ENCODE results near the gene TMEM221.
"Not testable (repeated sequence)": the region's sequence is repeated elsewhere in the genome, so short reads cannot be mapped to it uniquely, and the experiment has no call there.

Gene TMEM221

DNA sequence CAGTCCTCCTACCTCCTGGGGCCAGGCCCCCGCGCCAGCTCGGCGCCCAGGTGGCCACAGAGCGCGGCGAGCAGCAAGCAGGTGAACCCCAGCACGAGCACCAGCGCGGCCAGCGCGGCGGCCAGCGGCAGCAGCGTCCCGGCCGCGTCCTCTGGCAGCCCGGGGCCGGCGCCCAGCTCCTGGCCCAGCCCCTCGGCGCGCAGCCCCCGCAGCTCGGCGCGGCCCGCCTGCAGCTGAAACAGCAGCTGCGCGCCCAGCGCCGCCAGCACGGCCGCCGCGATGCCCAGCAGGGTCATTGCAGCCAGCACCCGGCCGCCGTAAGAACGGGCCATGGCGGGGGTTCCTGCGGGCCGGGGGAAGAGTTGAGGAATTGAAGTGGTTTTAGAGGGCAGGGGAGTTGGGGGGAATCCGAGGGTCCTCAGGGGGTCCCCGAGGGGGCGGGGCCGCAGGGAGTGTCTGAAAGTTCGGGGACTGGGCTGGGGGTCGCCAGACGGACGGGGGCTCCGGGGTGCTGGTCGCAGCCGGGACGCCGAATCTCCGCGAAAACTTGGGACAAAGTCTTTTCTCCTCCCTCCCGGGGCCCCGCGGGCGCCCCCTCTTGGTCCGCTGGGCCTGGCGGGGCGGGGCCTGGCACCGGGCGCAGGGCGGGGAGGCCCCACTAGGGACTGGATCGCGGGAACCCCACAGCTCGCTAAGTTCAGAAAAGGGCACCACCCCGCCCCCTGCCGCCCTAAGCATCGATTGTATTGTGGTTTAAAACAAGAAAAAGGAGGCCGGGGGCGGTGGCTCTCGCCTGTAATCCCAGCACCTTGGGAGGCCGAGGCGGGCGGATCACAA is at the start of gene TMEM221:
TMEM221 (minus strand) TSS at position 538 of the 837 bp plus-strand sequence; CDS start at position 332, 206 bp downstream.
- no peak for DNase-seq

DNA sequence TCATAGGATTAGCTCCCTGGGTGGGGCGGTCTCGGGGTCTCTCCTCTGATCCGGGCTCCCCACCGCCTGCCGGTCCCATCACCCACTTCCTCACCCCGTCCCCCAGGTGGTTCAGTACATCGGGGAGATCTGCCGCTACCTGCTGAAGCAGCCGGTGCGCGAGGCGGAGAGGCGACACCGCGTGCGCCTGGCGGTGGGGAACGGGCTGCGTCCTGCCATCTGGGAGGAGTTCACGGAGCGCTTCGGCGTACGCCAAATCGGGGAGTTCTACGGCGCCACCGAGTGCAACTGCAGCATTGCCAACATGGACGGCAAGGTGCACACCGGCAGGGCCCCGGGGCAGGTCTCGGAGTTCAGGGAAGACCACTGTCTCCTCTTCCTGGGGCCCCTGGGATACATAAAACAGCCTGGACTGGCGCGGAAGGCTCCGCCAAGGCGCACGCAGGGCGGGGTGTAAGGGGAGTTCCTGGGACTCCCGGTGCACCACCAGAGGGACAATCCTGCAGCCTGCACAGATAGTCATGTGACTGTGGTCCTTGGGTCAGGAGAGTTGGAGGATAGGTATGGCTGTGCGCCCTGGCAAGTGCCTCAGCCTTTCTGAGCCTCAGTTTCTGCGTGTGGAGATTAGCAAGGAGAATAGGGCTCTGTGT is 48.8 kb upstream of the TMEM221 start:
- DNase-seq, result no peak

DNA sequence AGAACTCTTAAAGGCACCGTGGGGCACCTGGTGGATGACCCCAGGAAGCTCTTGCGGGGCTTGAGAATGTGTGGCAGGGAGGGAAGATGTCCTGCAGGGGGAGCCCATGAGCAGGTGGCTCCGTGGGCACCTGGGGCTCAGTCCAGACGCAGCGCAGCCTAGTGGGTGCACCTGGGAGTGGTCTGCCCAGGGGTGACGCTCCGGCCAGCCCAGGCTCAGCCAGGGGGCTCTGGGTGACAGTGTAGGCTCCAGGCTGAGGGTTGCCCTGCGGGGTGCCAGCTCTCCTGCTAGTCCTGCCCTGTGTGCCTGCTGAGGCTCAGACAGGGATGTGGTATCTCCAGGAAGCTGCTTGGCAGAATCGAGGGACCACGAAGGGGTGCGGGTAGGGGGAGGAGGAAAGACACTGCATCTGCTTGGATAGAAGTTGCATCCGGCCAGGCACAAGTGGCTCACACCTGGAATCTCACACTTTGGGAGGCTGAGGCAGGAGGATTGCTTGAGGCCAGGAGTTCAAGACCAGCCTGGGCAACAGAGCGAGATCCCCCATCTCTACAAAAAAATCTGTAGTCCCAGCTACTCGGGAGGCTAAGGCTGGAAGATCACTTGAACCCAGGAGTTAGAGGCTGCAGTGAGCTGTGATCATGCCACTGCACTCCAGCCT is 48.0 kb upstream of the TMEM221 start:
- peak; percentile 11 for DNase-seq

DNA sequence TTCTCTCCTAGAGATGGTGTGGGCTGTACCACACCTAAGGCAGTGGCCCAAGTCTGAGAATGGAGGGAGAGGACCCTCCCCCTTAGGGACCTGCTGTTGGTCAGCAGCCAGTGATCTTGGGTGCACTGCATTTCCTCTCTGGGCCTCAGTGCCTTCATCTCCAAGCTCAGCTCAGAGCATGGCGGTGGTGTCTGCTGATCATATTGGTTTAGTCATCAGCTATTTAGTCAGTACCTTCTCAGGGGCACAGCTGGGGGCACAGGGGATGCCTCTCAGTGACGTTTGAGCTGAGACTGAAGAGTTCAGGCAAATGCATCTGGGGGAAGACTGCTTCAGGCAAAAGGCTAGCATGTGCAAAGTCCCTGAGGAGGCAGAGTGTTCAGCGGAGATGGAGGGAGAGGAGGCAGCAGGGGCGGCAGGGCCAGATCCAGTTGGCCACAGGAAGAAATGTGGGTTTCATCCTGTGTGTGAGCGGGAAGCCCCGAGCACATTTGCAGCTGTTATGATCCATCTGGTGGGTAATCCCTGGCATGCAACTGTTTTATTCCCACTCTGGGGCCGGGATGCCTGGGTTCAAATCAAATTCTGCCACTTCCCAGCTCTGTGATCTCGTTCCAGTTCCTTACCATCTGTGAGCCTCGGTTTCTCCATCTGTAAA is 47.3 kb upstream of the TMEM221 start:
- DNase-seq, result no peak

DNA sequence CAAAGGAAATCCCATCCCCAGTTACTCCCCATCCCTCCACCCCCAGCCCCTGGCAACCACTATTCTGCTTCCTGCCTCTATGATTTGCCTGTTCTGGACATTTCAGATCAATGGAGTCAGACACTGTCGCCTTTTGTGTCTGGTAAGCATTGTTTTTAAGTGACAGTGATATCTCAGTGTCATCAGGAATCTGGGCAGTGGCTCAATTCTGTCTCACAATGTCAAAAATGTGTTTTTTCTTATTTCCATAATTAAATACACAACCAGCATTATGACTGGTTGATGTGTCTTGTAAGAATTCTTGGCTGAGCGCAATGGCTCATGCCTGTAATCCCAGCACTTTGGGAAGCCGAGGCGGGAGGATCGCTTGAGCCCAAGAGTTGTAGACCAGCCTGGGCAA is 42.8 kb upstream of the TMEM221 start:
- no peak for DNase-seq

DNA sequence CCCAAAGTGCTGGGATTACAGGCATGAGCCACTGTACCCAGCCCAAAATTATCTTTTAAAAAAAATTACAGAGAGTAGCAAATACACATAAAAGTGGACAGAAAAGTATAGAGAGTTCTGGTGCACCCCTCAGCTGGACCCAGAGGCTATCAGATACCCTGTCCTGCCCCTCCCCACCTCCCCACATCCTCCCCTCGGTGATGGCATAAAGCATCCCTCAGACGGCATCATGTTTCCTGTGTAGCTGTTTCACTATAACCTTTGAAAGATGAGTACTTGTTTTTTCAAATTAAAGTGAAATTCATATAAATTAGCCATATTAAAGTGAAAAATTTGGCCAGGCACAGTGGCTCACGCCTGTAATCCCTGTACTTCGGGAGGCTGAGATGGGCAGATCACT is 41.9 kb upstream of the TMEM221 start:
- no peak for DNase-seq

DNA sequence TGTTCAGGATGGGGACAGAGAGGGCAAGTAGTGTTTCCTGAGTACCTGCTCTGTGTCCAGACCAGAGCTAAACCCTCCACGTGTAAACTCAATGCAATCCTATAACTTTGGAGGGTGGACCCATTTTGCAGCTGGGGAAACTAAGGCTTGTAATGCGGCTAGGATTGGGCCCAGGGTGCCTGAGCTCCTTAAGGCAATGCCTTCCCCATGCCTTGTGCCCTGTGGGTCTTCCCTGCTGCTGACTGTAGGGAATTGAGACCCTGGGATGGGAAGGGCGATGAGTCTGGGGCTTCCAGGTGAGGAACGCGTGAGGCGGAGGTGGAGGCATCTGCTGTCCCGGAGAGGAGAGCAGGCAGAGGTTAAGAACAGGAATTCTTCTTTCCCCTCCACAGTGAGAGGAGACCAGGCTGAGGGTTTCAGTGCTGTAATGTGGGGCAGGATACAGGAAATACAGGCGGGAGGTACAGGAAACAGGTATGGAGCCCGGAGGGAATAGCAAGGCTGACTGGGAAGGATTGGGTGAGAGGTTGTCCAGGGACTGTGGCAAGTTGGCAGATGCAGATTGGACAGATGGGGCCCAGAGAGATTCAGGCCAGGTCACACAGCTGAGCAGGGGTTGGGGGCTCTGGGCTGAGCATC is 41.0 kb upstream of the TMEM221 start:
- DNase-seq, result no peak

DNA sequence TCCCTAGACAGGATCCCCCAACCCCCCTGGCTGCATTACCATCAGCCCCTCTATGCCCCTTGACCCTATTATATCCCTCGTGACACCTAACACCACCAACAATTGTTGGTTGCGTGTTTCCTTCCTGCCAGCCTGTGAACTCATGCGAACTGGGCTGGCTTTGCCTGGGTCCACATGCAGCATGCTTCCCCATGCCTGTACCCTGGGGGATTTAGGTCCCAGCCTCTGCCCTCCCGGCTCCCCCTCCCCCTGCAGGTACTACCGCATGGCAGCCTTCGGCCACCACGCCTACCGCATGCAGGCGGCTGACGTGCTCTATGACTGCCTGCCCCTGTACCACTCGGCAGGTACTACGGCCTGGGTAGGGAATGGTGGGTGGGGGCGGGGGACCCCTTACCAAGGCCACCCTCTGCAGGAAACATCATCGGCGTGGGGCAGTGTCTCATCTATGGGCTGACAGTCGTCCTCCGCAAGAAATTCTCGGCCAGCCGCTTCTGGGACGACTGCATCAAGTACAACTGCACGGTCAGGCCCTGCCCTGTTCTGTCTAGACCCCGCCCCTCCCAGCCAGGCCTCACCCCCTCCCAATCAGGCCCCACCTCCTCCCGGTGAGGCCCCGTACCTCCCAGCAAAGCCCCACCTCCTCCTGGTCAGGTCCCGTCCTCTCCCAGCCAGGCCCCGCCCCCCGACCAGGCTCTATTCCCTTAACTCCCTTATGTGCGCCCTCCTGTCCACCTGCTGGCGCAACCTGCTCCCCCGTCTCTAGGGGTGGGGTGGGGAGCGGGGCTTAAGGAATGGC is 40.3 kb upstream of the TMEM221 start:
- DNase-seq, result peak; percentile 59

DNA sequence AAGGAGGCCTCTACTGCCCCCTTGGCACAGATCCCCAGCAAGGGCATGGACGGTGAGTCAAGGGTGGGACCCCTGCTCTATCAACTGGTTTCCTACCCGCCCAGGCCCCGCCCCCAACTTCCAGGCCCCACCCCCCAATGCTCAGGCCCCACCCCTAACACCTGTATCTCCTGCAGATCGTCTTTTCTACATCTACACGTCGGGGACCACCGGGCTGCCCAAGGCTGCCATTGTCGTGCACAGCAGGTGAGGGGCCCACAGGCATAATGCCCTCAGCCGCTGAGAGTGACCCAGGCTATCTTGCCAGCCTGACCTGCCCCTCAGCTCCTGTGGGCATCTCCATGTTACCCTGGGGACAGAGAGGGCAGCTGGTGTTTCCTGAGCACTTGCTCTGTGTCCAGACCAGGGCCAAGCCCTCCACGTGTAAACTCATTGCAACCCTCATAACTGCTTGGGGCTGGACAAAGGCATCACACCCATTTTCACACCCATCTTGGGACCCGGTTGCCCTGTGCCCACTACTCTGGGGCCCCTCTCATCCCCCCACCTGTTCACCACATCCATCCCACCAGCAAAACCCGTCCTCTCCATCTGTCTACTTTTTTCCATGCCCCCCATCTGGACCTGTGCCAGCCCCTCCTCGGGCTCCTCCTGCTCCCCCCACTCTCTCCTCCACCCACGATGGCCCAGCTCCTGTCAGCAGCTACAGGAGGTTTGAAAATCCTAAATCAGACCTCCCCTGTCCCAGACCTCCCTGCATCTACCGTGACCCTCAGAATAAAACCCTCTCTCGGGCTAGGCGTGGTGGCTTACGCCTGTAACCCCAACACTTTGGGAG is 39.0 kb upstream of the TMEM221 start:
- no peak for DNase-seq

DNA sequence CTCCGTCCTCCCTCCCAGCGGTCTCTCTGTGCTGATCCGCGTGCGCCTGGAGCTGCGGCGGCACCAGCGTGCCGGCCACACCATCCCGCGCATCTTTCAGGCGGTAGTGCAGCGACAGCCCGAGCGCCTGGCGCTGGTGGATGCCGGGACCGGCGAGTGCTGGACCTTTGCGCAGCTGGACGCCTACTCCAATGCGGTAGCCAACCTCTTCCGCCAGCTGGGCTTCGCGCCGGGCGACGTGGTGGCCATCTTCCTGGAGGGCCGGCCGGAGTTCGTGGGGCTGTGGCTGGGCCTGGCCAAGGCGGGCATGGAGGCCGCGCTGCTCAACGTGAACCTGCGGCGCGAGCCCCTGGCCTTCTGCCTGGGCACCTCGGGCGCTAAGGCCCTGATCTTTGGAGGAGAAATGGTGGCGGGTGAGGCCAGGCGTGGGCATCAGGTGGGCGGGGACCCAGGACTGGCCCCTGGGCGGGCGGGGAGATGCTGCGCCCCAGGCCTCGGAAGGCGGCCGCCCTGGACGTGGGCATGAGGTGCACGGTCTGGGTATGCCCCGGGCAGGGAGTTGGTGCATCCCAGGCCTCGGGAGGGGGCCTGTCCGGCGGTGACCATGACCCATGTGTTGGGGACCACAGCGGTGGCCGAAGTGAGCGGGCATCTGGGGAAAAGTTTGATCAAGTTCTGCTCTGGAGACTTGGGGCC is 38.2 kb upstream of the TMEM221 start:
- no peak for DNase-seq

DNA sequence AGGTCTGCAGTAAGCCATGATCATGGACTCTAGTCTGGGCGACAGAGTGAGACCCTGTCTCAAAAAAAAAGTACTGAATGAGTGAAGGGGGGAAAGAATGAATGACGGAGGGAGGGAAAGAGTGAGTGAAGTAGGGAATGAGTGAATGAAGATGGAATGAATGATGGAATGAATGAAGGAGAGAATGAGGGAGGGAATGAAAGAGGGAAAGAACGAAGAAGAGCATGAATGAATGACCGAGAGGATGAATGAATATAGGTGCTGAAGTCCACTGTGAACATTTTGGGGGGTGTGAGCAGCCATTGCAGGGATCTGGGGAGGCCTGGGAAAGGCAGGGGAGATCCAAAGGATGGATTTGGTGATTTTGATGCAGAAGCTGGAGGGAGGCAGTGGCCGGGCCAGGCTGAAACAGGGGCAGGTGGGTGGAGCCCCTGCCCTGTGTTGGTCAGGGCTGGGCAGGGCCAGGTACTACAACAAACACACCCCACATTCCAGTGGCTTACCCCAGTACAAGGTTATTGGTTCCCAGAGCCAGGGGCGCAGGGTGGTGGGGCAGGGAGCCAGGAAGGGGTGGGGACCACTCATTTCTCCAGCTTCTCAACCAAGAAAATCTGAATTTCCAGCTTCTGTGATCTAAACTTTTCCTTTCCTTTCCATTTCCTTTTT is 36.2 kb upstream of the TMEM221 start:
- no peak for DNase-seq

DNA sequence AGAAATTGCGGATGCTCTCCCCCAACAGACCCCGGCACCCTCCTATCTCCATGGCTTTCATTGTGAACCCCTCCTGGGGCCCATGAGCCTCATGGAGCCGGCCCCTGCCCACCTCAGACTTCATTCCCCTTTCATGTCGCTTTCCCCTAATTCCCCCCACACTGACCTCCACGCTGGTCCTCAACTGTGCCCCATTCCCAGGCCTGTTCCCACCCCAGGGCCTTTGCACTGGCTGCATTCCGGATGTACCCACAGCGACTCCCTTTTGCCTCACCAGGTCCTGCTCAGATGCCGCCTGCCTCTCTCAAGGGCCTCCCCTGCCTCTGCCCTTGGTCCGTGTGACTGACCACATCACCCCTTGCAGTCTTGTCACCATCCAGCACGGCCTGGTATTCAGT is 35.1 kb upstream of the TMEM221 start:
- DNase-seq, result no peak

DNA sequence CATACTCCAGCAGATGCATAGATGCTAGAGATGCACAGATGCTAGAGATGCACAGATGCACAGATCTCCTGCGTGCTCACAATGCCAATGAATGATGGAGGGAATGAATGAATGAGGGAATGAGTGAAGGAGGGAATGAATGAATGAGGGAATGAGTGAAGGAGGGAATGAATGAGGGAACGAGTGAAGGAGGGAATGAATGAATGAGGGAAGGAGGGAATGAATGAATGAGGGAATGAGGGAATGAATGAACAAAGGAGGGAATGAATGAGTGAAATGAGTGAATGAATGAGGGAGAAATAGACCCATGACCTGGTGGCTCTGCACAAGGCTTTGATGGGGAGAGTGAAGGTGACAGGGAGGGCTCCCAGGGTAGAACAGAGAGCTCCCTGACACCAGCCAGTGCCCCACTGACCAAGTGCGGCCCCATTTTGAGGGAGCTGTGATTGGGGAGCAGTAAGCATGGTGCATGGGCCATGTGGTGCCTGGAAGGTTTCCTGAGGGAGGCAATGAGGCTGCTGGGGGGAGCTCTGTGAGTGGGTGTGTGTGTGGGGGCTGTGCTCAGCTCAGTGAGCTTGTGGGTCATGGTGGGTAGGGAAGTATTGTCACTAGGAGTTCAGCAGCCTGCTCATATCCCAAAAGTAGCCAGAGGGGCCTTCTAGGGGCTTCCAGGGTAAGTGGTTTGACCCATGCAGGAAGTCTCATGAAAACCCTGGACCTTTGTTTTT is 34.6 kb upstream of the TMEM221 start:
- no peak for DNase-seq

DNA sequence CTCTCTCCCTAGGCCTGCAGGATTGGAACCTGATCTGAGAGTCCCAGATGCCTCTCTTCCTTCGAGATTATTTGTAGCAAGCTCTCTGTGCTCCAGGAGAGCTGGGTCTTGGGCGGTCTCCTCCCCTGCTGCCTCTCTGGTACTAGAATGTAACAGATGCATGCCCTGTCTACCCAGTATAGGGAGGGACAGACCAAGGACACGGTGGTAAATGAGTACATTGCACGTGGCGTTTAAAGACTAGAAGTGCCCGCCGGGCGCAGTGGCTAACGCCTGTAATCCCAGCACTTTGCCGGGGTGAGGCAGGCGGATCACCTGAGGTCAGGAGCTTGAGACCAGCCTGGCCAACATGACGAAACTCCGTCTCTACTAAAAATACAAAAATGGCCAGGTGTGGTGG is 33.5 kb upstream of the TMEM221 start:
- DNase-seq, result no peak

DNA sequence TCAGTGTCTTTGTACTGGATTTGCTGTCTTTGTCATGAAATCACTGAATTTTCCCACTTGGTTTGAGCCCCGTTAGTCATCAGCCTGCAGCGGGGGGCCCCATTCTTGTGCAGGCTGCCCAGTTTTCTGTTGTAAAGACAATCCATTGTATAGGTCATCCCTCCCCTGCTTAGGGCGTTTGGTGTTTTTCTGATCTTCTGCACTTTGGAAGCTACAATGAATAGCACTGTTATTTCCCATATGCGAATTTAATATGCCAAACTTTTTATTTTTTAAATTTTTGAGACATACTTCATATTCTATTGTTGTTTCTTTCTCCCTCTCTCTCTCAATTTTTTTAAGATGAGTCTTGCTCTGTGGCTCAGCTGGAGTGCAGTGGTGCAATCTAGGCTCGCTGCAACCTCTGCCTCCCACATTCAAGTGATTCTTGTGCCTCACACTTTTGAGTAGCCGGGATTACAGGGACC is 30.9 kb upstream of the TMEM221 start:
- no peak for DNase-seq

DNA sequence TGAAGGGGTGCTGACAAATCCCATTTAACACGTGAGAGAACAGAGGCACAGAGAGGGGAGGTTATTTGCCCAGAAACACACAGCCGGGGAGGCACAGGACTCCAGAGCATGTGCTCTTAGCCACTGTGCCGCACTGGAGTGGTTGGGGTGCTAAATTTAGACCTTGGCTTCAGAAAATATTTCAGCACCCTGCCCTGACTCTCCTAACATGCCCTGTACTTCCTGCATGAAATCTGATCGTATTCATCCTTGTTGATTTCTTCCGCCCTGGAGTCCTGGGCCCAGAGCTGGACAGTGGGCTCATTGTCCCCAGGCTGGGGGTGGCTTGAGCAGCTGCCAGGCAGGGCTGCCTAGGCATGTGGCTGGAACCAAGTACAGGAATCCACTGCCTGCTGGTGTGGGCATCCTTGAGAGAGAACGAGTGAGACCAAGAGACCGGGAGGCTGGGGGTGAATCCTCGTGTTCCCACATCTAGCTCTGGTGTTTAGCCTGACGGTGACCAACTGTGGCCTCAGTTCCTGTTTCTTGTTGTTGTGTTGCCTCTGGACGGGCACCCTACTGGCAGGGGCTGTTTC is 27.2 kb upstream of the TMEM221 start:
- DNase-seq, result no peak

DNA sequence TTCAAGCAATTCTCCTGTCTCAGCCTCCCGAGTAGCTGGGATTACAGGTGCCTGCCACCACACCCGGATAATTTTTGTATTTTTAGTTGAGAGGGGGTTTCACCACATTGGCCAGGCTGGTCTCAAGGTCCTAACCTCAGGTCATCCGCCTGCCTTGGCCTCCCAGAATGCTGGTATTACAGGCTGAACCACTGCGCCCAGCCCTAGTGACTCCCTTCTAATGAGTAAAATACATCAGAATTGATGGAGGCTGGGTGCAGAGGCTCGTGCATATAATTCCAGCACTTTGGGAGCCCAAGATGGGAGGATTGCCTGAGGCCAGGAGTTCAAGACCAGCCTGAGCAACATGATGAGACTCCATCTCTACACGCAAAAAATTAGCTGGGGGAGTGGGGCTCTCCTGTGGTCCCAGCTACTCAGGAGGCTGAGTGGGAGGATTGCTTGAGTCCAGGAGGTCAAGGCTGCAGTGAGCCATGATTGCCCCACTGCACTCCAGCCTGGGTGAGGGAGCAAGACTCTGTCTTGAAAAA is 26.6 kb upstream of the TMEM221 start:
- not testable (repeated sequence) for DNase-seq

DNA sequence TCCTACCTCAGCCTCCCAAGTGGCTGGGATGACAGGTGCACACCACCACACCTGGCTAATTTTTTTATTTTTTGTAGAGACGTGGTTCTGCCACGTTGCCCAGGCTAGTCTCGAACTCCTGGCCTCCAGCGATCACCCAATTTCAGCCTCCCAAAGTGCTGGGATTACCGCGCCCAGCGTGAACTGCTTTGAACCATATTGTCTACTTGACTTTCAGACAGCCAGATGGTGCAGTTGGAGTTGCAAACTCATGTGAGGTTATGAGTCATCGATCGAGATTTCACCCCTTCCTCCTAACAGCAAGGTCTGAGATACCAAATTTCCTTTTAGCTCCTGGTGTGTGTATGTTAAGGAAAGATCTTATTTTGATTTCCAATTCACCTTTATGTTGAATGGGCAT is 24.6 kb upstream of the TMEM221 start:
- no peak for DNase-seq

Data from NCI-H526 treated with DMSO at 0.1 percent for 48 hours (cell line).